ENCODE data around the gene SNX13. TPM values are rescaled to one million over a fixed set of nuclear protein-coding genes. Genes with fewer than 3 reads are reported as not detected.

SNX13 gene
- total RNA-seq, 2 donors from 2014 or later, result 29.2 to 29.6 TPM

DNA sequence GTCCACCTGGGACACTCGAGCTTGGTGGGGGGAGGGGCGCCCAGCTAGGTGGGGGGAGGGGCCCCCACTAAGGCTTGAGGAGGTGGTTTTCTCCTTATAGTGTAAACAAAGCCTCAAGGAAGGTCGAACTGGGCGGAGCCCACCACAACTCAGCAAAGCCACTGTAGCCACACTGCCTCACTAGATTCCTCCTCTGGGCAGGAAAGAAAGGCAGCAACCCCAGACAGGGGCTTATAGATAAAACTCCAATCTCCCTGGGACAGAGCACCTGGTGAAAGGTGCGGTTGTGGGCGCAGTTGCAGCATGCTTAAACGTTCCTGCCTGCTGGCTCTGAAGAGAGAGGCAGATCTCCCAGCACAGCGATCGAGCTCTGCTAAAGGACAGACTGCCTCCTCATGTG lies 133.1 kb downstream of the SNX13 start:
- Mint-ChIP-seq H3K36me3 (ENCODE audit: low read depth) (peaks cover 22% of the 10 kb centered on the region), H3K4me3 (no peak overlapping the region), H3K27me3 (no peaks in the 10 kb centered on the region), H3K27ac (peak overlapping the region; percentile 29), H3K4me1 (peaks cover 17% of the 10 kb centered on the region)
- DNase-seq (no peak), ATAC-seq (no peak)
- no peaks in the 10 kb centered on the region for H3K9me3 ChIP-seq (ENCODE audit: control insufficient read depth, low read length, poor library complexity, severe bottlenecking)

DNA sequence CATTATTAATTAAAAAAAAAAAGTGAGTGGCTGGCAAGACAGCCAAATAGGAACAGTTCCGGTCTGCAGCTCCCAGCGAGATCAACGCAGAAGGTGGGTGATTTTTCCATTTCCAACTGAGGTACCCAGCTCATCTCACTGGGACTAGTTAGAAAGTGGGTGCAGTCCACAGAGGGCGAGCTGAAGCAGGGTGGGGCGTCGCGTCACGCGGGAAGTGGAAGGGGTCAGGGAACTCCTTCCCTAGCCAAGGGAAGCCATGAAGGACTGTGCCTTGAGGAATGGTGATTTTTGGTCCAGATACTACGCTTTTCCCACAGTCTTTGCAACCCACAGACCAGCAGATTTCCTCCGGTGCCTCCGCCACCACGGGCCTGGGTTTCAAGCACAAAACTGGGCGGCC lies 133.7 kb downstream of the SNX13 start:
- H3K36me3 Mint-ChIP-seq (ENCODE audit: low read depth), result peaks cover 22% of the 10 kb centered on the region
- H3K4me1 Mint-ChIP-seq, result peaks cover 17% of the 10 kb centered on the region
- H3K27me3 Mint-ChIP-seq, result no peaks in the 10 kb centered on the region
- no peaks in the 10 kb centered on the region for H3K9me3 ChIP-seq (ENCODE audit: control insufficient read depth, low read length, poor library complexity, severe bottlenecking)
- no peak overlapping the region for H3K4me3 Mint-ChIP-seq
- no peak for ATAC-seq
- no peak overlapping the region for H3K27ac Mint-ChIP-seq
- no peak for DNase-seq

DNA sequence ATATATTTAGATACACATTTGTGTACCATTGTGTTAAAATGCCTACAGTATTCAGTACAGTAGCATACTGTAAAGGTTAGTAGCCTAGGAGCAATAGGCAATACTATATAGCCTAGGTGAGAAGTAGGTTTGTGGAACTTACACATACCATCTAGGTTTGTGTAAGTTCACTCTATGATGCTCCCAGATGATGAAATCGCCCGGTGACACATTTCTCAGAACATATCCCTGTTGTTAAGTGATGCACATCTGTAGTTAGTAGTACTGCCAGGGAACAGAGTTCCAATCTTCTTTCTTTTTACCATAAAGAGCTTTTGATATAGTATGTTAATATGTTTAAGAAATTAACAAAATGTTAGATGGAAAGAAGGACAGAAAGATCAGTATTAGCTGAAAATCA lies 138.2 kb downstream of the SNX13 start:
- peaks cover 13% of the 10 kb centered on the region for H3K36me3 Mint-ChIP-seq (ENCODE audit: low read depth)
- no peaks in the 10 kb centered on the region for H3K9me3 ChIP-seq (ENCODE audit: control insufficient read depth, low read length, poor library complexity, severe bottlenecking)
- DNase-seq, result no peak
- H3K4me1 Mint-ChIP-seq, result peaks cover 3% of the 10 kb centered on the region
- no peak overlapping the region for H3K4me3 Mint-ChIP-seq
- H3K27ac Mint-ChIP-seq, result no peak overlapping the region
- ATAC-seq, result no peak
- no peaks in the 10 kb centered on the region for H3K27me3 Mint-ChIP-seq

DNA sequence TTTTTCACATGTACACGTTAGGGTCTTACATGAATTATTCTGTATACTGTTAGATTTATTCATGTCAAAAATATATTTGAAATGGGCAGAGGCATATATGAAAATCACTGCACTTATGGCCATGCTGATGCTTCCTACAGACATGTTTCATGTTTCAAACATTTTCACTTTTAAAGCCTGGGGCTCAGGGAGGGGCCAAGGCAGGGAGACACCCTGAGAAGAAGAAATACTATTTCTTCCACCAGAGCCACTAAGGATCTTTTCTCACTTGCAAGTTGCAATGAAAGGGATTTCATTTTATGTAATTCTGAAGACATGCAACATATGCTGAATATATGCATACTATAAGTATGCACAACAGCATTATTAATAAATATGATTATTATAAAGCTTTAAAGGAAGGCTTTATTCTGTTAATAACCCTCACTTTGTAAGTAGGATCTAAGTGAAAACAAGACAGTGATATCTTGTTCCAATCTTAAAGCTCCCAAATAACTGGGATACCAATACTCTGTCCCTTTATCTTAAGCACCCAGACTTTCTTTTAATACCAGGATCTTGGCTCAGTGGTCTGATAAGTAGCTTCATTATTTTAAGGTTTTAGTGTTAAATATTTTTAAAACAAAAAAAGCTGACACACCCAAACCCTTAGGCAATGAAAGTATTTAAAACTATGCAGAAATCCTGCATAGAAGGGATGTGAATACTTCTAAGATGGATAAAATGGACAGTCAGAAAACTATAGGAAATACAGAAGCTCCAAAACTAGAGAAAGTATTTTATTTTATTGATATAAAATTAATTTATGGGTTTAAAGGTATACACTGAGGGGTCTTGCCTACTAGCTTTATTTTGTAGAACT lies 148.0 kb downstream of the SNX13 start:
- ATAC-seq, result no peak
- H3K36me3 Mint-ChIP-seq (ENCODE audit: low read depth), result peaks cover 4% of the 10 kb centered on the region
- H3K27ac Mint-ChIP-seq, result no peak overlapping the region
- H3K9me3 ChIP-seq (ENCODE audit: control insufficient read depth, low read length, poor library complexity, severe bottlenecking), result no peaks in the 10 kb centered on the region
- H3K27me3 Mint-ChIP-seq, result no peaks in the 10 kb centered on the region
- H3K4me3 Mint-ChIP-seq, result no peak overlapping the region
- DNase-seq, result no peak
- peaks cover under 1% of the 10 kb centered on the region for H3K4me1 Mint-ChIP-seq

DNA sequence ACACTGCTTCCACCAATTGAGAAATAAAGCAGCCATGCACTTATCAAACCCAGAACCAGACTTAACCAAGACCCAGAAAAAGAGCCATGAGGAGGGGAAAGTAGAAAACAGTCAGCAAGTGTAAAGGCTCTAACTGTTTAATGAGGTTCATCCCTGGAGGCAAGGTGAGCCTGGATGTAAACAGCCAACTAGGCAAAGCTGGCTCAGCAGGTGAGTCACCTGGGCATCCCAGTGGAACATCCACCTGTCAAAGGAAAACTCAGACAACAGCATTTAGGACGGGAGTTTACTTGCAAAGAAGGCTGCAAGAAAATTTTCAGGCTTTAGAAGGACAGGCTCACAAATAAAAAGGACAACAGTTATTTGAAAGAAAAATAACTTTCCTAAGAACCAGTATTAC lies 153.0 kb downstream of the SNX13 start:
- Mint-ChIP-seq H3K27me3 (no peaks in the 10 kb centered on the region), H3K4me1 (peaks cover 4% of the 10 kb centered on the region), H3K4me3 (no peak overlapping the region), H3K27ac (no peak overlapping the region), H3K36me3 (ENCODE audit: low read depth) (no peaks in the 10 kb centered on the region)
- no peaks in the 10 kb centered on the region for H3K9me3 ChIP-seq (ENCODE audit: control insufficient read depth, low read length, poor library complexity, severe bottlenecking)
- DNase-seq (no peak), ATAC-seq (no peak)

DNA sequence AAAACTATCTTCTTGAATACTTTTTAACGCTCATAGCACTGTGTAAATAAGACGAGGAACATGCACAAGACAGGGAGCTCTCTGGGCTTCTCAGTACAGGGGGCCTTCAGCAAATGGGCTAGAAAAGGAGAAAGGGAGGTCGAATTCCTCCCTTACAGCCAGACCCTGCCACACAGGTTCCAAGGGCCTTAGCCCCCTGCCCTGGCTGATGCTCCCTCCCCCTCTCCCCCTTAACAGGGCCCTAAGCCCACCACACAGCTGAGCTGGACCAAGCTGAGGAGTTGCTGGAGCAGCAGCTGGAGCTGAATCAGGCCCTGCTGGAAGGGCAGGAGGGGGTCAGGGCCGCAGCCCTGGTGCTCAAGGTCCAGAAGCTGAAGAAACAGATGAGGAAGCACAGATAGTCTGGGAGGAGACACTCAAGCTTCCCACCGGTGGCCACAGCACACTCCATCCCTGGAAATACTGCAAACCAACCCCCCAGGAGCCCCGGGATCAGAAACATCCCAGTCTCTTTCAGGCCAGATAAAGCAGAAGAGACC lies 153.9 kb downstream of the SNX13 start:
- H3K27ac Mint-ChIP-seq, result no peak overlapping the region
- no peaks in the 10 kb centered on the region for H3K27me3 Mint-ChIP-seq
- no peak overlapping the region for H3K4me3 Mint-ChIP-seq
- no peaks in the 10 kb centered on the region for H3K9me3 ChIP-seq (ENCODE audit: control insufficient read depth, low read length, poor library complexity, severe bottlenecking)
- ATAC-seq (no peak), DNase-seq (no peak)
- no peaks in the 10 kb centered on the region for H3K36me3 Mint-ChIP-seq (ENCODE audit: low read depth)
- peaks cover 4% of the 10 kb centered on the region for H3K4me1 Mint-ChIP-seq

DNA sequence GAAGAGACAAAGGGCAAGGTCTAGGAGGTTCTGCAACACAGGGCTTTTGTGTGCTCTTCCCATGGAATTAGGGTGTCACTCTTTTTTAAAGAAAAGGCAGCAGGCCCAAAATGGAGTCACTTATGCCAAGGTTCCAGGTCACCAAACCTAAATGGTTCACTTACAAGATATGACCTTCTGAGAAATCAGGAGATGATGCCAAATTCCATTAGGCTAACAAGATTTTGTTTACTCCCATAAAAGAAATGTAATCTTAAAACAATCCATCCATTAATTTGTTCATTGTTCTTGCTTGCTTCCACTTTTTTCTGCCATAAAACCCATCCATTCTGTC lies 158.1 kb downstream of the SNX13 start:
- DNase-seq, result no peak
- no peak overlapping the region for H3K27ac Mint-ChIP-seq
- no peaks in the 10 kb centered on the region for H3K9me3 ChIP-seq (ENCODE audit: control insufficient read depth, low read length, poor library complexity, severe bottlenecking)
- no peaks in the 10 kb centered on the region for H3K27me3 Mint-ChIP-seq
- H3K36me3 Mint-ChIP-seq (ENCODE audit: low read depth), result no peaks in the 10 kb centered on the region
- H3K4me1 Mint-ChIP-seq, result peaks cover 3% of the 10 kb centered on the region
- ATAC-seq, result no peak
- H3K4me3 Mint-ChIP-seq, result no peak overlapping the region

DNA sequence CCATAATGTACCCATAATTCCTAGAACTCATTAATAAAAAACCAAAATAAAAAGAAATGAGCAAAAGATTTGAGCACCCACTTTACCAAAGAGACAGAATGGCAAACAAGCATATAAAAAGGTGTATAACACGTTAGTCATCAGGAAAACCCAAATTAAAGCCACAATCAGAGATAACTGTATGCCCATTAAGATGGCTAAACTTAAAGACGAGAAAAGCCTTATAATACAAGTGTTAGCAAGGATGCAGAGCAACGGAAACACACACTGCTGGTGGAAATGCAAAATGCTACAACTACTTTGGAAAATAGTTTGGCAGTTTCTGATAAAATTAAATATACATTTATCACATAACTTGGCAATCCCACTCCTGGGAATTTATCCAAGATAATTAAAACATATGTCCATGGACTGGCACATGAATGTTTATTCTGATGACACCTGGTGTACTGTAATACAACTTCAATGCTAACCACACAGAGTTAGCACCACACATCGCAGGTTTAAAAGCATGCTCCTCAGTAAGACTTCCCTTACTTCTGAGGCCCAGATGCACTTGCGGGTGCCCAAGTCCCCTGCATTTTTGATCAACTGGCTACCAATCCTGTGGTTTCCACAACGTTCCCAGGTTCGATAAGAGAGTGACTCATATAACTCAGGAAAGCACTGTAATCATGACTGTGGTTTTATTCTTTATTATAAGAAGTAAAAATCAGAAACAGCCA lies 158.6 kb downstream of the SNX13 start:
- ATAC-seq, result no peak
- H3K4me1 Mint-ChIP-seq, result no peaks in the 10 kb centered on the region
- no peaks in the 10 kb centered on the region for H3K9me3 ChIP-seq (ENCODE audit: control insufficient read depth, low read length, poor library complexity, severe bottlenecking)
- DNase-seq, result no peak
- no peak overlapping the region for H3K4me3 Mint-ChIP-seq
- no peaks in the 10 kb centered on the region for H3K27me3 Mint-ChIP-seq
- no peak overlapping the region for H3K27ac Mint-ChIP-seq
- H3K36me3 Mint-ChIP-seq (ENCODE audit: low read depth), result no peaks in the 10 kb centered on the region

DNA sequence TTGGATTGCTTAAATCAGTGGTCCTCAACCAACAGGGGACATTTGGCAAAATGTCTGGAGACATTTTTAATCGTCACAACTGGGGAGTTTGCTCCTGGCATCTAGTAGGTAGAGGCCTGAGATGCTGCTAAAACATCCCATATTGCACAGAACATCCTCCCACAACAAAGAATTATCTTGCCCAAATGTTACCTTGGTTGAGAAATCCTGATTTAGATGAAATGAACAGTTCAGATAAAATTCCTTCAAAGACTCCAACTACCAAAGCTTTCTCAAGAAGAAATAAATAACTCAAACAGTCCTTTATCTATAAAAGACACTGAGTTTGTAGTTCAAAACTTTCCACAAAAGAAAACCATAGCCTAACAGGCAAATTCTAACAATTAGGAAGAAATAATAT lies 160.9 kb downstream of the SNX13 start:
- Mint-ChIP-seq H3K36me3 (ENCODE audit: low read depth) (no peaks in the 10 kb centered on the region), H3K27ac (no peak overlapping the region), H3K4me1 (no peaks in the 10 kb centered on the region), H3K4me3 (no peak overlapping the region), H3K27me3 (no peaks in the 10 kb centered on the region)
- no peak for ATAC-seq
- DNase-seq, result no peak
- H3K9me3 ChIP-seq (ENCODE audit: control insufficient read depth, low read length, poor library complexity, severe bottlenecking), result no peaks in the 10 kb centered on the region

DNA sequence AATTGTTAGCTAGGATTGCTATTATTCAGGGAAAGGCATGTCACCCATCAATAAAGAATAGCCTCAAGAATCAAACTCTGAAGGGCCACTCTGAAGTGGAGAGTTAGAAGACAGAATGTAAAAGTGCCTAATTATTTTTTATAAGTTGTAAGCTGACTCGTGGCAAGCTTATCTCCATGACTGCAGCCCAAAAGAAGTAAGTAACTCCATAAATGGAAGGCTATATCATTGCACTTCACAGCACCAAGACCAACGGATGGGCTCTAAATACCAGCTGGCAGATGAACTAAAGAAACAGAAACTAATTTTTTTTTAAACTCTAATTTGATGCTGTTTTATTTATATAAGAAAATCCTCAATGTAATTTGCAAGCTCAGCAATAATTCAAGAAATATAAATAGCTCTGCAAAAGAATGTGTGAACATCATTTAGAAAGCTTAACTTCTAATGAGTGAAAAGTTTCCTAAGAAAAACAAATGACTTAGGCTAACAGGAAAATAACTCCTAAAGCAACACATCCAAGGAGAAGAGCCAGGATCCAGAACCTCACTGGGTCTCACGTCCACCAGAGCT lies 165.5 kb downstream of the SNX13 start:
- DNase-seq (no peak), ATAC-seq (no peak)
- Mint-ChIP-seq H3K27ac (no peak overlapping the region), H3K4me3 (no peak overlapping the region), H3K27me3 (no peaks in the 10 kb centered on the region), H3K4me1 (peaks cover 3% of the 10 kb centered on the region), H3K36me3 (ENCODE audit: low read depth) (no peaks in the 10 kb centered on the region)
- H3K9me3 ChIP-seq (ENCODE audit: control insufficient read depth, low read length, poor library complexity, severe bottlenecking), result no peaks in the 10 kb centered on the region

DNA sequence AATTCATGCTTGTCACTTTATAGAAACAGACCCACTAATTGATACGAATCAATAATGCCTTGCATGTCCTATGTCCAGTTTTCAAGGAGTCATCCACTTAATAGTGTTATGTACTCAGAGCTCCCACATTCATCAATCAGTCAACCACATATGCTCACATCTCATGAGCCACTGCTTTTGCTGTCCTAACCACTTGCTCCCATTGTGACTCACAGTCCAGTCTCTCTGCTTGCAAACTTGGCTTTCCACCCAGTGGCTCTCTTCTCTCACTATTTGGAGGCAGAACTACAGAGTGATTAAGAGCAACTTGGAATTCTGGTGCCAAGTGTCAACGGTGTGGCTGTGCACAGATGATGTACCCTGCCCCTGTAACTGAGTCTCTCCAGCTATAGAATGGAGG lies 166.0 kb downstream of the SNX13 start:
- ATAC-seq, result no peak
- DNase-seq, result no peak

DNA sequence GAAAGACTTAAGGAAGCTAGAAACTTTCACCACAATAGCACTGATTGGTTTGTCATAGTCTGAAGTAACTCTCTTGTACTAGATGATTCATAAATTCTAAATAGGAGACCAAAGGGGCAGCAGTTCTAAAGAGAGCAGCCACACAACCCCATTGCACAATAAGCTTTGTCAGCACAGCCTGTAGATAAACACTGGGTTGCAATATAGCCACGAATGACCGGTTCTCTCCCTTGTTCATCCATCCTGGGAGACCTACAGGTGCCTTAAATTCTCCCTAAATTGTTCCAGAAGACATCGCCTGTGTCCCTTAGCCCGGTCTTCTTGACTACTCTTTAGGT lies 167.0 kb downstream of the SNX13 start:
- no peak overlapping the region for H3K4me3 Mint-ChIP-seq
- H3K27ac Mint-ChIP-seq, result no peak overlapping the region
- H3K36me3 Mint-ChIP-seq (ENCODE audit: low read depth), result no peaks in the 10 kb centered on the region
- H3K9me3 ChIP-seq (ENCODE audit: control insufficient read depth, low read length, poor library complexity, severe bottlenecking), result no peaks in the 10 kb centered on the region
- DNase-seq (no peak), ATAC-seq (peak; percentile 28)
- peaks cover 5% of the 10 kb centered on the region for H3K4me1 Mint-ChIP-seq
- H3K27me3 Mint-ChIP-seq, result no peaks in the 10 kb centered on the region

More for the DNA sequence above, 166.0 kb downstream of the SNX13 start:
- H3K27ac Mint-ChIP-seq, result no peak overlapping the region
- H3K4me1 Mint-ChIP-seq, result peaks cover 5% of the 10 kb centered on the region
- H3K36me3 Mint-ChIP-seq (ENCODE audit: low read depth), result no peaks in the 10 kb centered on the region
- no peaks in the 10 kb centered on the region for H3K27me3 Mint-ChIP-seq
- no peaks in the 10 kb centered on the region for H3K9me3 ChIP-seq (ENCODE audit: control insufficient read depth, low read length, poor library complexity, severe bottlenecking)
- no peak overlapping the region for H3K4me3 Mint-ChIP-seq

DNA sequence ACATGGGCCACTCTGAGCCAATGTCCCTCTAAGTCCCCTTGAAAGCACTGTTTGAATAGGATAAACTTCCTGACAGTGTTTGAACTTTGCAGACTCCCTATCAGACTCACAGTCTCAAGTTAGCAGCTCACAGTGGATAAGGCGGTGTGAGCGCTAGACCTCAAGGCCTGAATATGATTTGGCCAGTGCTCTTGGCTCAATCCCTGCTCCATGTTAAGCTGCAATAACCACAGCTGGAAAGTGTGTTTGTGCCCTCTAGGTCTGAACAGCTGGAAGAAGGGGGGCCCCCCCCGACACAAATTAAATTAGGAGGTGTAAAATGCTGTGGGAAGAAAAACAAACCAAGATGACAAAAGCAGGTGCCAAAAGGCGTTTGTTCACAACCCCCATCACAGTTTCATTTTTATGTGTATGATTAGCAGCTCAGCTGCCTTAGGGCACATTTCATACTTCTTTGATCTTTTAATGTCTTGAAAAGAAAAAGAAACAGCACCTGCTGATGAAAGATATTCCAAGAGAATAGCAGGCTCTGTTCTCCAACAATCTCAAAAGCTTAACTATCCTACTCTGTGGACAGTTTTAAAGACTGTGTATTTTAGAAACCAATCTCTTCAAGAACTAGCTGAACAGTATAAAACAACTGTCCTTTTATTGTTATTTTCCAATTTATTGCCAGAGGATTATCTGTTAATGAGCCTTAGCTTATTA lies 167.6 kb downstream of the SNX13 start:
- H3K9me3 ChIP-seq (ENCODE audit: control insufficient read depth, low read length, poor library complexity, severe bottlenecking), result no peaks in the 10 kb centered on the region
- H3K27ac Mint-ChIP-seq, result no peak overlapping the region
- H3K27me3 Mint-ChIP-seq, result no peaks in the 10 kb centered on the region
- ATAC-seq (no peak), DNase-seq (no peak)
- H3K36me3 Mint-ChIP-seq (ENCODE audit: low read depth), result no peaks in the 10 kb centered on the region
- H3K4me1 Mint-ChIP-seq, result peaks cover 5% of the 10 kb centered on the region
- peak overlapping the region; percentile 49 for H3K4me3 Mint-ChIP-seq
